GM19468 (cell line): ENCODE data around the gene NLRP6.
"Not testable (repeated sequence)": the region's sequence is repeated elsewhere in the genome, so short reads cannot be mapped to it uniquely, and the experiment has no call there.

Source experiments
- ATAC-seq: cut with Tn5 transposase; IDR thresholded peaks from one replicate; pipeline ENCODE4 v1.9.1; 2021; ENCODE audit warnings: mild to moderate bottlenecking, moderate library complexity, moderate number of reproducible peaks; ENCODE audit not compliant: unreplicated experiment; ENCODE audit errors: extremely low read depth

Gene NLRP6

GRCh38 chr11:317668-318404 lies 39.6 kb downstream of the NLRP6 start:
- ATAC-seq, result not testable (repeated sequence)

- ATAC-seq, result not testable (repeated sequence)
Observed at GRCh38 chr11:318405-319120, 40.4 kb downstream of the NLRP6 start.

GRCh38 chr11:319121-319887 lies 41.1 kb downstream of the NLRP6 start:
- not testable (repeated sequence) for ATAC-seq

- not testable (repeated sequence) for ATAC-seq
Observed at GRCh38 chr11:319888-320273, 41.7 kb downstream of the NLRP6 start.

- ATAC-seq, result no peak
Observed at GRCh38 chr11:324156-324555, 45.9 kb downstream of the NLRP6 start.

GRCh38 chr11:324593-325517 lies 46.6 kb downstream of the NLRP6 start:
- not testable (repeated sequence) for ATAC-seq

GRCh38 chr11:325796-326591 lies 47.8 kb downstream of the NLRP6 start:
- no peak for ATAC-seq

GRCh38 chr11:326592-326841 lies 48.3 kb downstream of the NLRP6 start:
- no peak for ATAC-seq

- ATAC-seq, result peak; percentile 13
Observed at GRCh38 chr11:326842-327580, 48.8 kb downstream of the NLRP6 start.

GRCh38 chr11:327581-327923 lies 49.3 kb downstream of the NLRP6 start:
- ATAC-seq, result no peak

- no peak for ATAC-seq
Observed at GRCh38 chr11:328012-328411, 49.8 kb downstream of the NLRP6 start.

GRCh38 chr11:328516-329100 lies 50.4 kb downstream of the NLRP6 start:
- ATAC-seq, result not testable (repeated sequence)

GRCh38 chr11:329886-330253 lies 51.7 kb downstream of the NLRP6 start:
- no peak for ATAC-seq

- ATAC-seq, result no peak
Observed at GRCh38 chr11:330307-330693, 52.1 kb downstream of the NLRP6 start.

GRCh38 chr11:330694-331357 lies 52.6 kb downstream of the NLRP6 start:
- no peak for ATAC-seq

- ATAC-seq, result no peak
Observed at GRCh38 chr11:331358-332060, 53.3 kb downstream of the NLRP6 start.

- ATAC-seq, result no peak
Observed at GRCh38 chr11:332651-333480, 54.7 kb downstream of the NLRP6 start.
